Measurements from ENCODE around the gene UNC119B.

- TF ChIP-seq CTCF (IDR thresholded peaks at IDR 0.05) = peak in 4 of 5 experiments; percentile 15 to 53 (median 32)
- TF ChIP-seq POLR2A (IDR thresholded peaks at IDR 0.05) = peak; percentile 47 to 85
Measured at GRCh38 chr12:120686690-120687577, 23.3 kb upstream of the UNC119B start, which contains the start of gene MLEC.

All from tibial nerve (tissue), 3 donors.